HG02623 (cell line): ENCODE measurements around the gene TBATA.
"Not testable (repeated sequence)": the region's sequence is repeated elsewhere in the genome, so short reads cannot be mapped to it uniquely, and the experiment has no call there.

Experiments
- ATAC-seq: cut with Tn5 transposase; IDR thresholded peaks from one replicate; pipeline ENCODE4 v1.9.1; 2021; ENCODE audit warnings: moderate library complexity; ENCODE audit not compliant: unreplicated experiment

TBATA gene

DNA sequence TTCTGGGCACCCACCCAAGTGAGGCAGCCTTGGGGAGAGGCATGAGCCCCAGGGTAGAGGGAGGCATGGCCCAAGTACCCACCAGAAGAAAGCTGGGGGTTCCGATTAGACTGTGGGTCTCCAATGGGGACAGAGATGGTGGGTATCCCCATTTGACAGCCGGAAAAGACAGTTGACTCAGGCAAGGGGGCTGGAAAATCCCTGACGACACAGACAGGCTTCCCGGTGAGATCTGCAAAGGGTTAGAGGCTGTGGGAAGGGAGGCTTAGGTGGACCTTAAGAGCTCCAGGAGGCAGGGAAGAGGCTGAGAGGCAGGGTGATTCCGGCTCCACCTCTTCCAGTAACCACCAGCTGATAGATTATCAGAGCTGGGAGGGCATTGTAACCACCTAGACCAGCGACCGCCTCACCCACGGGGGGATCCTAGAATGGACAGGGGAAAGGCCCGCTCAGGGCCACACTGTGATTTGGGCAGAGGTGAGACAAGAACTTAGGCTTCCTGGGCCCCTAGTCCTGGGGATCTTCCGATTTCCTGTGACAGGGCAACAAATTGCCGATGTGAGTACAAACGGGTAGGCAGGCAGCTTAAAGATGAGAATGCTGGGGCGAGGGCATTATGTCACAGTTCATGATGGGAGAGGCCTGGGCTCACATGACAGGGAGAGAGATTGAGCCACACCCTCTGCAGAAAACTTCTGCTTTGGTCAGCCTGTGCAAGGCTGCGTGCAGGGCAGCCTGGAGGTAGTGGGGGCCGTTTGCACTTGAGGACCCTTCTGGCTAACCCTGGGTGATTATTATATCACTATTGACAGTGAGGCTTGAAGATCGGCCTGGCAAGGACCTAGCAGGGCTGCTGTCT, 5.4 kb downstream of the TBATA start:
- ATAC-seq, result no peak

DNA sequence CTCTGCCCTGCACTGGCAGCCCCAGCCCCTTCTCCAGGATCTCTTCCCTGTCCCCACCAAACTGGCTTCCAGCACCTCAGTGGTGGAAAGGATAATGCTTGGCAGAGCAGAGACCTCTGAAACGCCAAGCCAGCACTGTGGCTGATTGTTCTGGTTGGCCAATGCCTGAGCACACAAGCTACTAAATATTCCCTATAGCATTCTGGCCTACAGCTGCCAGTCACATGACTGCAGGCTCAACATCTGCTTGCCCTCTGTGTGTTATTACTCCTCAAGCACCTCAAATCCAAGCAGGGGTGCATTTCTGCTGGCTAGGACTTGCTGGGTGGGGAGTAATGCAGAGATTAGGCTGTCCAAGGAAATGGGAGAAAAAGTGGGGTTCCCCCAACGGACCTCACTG, 6.1 kb downstream of the TBATA start:
- ATAC-seq, result no peak

DNA sequence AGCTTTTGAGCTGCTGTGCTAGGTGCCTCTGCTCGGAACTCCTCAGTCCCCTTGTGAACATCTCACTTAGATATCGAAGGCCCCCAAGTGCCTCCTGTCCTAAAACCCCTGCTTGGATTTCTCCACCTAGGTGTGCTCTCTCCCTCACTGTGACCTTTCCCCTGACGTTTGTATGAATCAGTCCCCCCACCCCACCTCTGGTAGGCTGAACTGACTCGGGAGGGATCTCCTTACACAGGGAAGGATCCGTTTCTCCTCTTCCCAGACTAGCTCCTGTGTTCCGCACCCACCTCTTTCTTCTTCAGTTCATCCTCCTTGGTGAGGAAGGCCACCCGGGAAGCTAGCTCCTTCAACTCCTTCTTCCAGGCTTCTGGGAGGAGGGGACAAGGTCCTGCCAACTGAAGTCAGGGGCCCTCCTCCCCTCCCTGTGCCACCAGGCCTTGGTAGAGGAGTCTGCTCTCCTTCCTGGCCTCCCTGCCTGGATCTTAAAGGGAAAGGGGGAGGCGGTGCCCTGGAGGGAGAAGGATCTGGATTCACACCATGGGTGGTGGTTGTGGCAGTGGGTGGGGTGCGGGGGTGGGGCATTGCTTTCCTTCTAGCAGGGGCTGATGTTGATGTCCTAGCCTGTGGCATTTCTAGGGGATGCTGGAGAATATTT, 6.8 kb downstream of the TBATA start:
- ATAC-seq, result no peak

DNA sequence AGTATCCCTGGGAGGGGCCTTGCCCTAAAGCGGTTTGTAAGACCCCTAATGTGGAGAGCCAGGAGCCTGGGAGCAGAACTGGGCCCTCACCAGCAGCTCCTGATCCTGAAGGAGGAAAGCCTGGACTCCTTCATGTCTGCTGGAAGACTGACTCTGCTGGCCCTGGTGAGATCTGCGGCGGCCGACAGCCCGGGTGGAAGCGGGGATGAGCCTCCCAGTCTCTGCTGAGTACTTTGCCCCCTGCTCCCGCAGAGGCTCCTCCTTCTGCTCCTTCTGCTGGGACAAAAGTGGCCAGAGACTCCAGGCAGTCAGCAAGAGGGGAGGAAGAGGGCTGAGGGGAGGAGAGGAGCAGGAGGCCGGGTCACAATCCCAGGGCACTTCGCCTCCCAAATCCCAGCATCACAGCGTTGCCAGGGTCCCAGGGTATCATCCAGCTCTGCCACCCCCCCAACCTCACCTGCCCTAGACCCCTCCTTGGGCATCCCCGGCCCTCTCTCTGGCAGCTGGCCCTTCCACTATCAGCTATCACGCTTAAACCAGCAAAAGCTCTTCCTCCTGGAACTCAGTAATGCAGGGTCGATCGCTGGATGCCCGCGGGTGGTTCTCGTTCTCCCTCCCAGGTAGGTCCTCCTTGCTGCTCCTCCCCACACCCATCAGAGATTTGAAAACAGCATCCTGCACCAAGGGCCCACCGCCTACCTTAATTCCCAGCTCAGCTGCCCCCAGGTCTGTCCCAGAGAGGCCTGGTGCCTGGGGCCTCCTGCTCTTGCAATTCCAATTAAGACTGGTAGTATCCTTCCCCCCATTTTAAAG, 7.9 kb downstream of the TBATA start:
- ATAC-seq, result no peak

DNA sequence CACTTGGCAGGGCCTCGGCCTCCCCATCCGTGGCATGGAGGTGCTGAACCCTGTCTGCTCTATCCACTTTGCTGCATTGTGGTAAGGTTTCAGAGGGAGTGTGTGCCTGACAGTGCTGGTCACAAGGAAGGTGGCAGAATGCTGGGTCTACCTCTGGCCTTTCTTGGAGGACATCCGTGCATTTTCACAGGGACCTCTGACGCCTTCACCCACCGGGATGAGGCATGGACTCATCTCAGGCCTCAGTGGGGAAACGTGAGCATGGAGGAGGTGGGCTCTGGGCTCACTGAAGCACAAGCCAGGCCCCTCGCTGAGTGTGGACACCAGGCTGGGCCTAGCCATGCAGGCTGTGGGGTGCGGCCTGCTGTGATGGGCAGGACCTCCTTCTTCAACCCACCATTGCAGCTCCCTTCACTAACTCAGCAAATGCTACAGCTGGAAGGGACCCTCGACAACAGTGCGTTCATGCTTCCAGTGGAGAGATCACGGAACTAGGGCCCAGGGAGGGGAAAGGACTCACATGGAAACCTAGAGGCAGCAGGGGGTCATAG, 8.6 kb downstream of the TBATA start:
- ATAC-seq, result no peak

DNA sequence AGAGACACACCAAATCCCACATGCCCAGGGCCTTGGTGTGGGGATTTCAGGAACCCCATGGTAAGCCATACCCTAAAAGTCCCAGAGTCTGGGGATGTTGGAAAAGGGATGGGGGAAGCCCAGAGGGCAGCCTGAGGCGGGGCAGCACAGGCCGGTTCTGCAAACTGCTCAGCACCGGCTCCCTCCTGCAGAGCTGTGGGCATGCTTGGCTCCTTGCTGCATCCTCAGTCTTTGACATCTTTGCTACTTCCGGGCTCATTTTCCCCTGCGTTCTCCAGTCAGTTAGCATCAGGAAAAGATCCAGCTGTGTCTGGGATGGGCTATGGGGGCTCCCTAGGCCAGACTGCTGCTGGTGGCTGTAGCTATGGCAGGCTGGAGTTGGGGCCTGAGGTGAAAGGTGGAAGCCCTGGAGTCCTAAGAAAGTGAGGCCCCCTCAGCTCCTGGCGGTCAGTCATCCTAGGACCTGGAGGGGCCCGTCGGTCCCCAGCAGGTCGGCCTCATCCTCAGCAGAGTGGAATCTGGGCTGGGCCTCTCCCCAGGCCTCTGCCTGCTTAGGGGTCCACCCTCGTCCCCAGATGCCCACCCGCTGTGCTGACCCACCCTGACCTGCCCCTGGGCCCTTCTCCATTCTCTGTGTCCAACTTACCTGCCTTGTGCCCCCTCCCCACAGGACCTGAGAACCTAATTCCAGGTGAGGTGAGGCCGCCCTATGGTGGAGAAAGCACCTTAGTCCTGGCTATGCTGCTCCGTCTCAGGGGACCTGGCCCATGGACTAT, 9.3 kb downstream of the TBATA start:
- ATAC-seq, result no peak

DNA sequence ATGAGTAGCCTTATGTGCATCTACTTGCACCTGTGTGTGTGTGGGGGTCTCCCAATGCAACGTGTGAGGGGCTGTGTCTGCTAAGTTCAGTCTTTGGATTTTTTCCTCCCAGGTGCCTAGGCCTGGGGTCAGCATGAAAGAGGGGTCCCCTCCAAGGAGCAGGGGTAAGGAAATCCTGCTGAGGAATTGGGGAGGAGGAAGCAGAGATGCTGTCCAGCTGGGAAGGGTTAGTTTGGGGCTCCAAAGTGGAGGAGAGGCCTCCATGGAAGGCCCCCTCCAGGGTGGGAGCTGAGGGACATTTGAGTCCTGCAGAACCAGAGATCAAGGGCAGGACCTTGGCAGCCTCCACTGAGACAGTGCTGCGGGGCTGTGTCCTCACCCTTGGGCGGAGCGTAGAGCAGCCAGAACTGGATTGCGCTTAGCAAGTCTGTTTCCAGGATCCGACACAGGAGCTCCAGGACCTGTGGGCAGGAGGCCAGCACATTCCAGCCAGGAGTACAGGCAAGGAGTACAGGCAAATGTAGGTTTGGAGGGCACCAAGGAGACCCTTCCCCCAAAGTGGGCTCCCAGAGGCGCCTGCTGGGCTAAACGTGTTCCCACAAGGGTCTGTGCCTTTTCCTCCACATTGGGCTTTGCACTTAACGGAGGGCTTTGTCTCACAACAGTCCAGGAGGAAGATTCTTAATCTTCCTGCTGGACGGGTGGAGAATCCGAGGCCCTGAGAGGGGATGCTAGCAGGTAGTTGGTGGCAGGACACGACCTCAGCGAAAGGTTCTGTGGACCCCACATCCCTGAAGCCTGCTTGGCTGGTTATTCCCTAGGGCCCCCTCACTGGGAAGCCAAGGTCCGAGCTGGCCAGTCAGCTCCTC, 10.1 kb downstream of the TBATA start:
- no peak for ATAC-seq

DNA sequence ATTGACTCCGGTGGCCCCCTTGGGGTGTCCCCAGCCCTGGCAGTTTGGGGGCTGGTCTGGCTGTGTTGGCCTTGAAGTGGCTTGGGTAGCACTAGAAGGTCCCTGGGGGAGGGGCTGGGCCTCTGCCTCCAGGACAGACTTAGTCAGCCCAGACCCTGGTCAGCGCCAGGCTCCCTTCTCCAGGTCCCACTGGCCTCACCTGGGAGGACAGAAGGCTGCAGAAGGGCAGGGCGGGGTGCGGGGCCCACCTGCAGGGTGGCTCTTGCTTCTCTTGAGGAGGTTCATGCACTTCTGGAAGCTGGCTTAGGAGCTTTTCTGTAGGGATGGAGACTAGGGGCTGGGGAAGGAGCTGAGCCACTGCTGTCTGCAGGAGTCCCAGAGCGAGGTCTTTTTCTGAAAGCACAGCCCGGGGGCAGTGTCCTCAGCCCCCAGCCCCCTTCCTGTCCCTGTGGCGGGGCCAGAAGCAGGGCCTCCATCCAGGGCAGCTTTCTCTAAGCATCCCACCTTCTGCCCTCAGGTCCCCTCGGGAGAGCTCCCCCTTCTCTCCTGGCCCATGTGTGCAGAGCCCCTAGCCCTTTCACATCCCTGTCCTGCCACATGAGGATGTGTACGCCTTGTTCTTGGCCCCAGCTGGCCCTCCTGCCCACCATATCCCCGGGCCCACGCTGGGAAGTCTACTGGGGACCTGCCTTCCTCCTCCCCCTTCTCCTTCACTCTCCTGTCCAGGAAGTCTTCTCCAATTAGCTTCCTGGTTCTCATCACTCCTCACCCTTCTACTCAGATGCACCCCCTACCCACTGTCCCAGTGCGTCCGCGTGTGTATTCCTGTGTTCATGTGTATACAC, 11.0 kb downstream of the TBATA start:
- ATAC-seq, result no peak

DNA sequence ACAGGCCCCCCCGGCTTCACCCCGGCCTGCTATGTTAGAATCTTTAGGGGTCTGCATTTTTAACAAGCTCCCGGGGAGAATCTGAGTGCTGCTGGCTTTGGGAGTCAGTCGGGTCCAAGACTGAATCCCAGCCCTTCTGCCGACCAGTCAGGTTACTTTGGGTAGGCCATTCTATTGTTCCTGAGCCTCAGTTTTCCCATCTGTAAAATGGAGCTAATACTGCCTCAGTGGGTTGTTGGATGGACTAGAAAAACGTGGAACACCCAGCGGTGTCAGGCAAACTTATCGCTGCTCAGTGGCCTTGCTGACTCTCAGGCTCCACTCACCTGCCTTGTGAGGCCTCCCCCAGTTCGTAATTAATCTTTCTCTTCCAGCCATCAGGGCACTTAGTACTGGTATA, 11.7 kb downstream of the TBATA start:
- no peak for ATAC-seq

DNA sequence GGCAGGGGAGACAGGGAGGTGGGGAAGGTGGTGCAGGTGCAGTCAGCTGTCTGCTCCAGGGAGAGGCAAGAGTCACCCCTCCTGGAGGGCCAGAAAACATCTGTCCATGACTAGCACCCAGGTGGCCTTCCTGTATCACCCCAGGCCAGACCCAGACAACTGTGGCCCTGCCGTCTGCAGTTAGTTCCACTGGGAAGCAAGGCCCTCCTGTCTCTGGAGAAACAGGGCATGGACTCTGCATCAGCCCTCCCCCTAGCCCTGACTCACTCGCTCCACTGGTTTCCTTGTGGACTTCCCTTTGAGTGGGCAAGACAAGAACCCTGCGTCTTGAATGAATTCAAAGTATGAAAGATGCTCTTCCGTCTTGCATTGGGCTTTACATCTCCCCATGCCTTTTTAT, 12.6 kb downstream of the TBATA start:
- no peak for ATAC-seq

DNA sequence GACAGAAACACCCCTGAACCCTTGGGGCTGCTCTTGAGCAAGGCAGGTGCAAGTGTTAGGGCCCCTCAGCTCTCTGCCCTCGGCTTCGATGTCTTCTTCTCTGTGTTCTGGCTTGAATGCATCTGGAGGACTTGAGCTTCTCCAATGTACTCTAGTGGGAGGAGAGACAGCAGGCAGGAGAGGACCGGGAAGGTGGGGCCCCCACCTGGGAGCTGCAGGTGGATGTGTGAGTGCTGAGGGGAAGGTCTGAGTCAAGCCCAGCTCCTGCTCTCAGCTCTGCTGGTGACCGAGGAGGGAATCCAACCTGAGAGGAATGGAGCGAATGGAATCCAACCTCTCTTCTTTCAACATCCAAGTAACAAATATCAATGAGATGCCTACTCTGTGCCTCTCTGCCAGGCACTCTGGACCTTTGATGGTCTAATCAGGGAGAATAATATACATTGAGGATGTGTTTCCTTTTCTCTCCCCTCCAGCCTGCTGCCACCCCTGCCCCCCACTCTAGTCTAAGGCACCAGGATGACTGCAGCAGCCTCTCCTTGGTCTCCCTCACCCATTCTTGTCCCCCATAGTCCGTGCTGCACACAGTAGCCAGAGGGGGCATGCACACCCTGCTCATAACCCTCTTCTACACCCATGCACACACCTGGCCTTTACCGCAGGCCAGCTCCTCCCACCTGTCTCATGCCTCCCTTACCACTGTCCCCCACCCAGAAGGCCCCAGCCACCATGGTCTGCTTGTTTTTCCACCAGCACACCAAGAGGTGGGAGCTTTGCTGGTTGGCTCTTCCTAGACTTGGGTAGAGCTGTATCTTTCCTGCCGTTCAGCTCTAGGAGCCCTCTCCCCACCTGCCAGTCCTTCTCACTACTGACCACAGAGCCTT, 13.6 kb downstream of the TBATA start:
- no peak for ATAC-seq

DNA sequence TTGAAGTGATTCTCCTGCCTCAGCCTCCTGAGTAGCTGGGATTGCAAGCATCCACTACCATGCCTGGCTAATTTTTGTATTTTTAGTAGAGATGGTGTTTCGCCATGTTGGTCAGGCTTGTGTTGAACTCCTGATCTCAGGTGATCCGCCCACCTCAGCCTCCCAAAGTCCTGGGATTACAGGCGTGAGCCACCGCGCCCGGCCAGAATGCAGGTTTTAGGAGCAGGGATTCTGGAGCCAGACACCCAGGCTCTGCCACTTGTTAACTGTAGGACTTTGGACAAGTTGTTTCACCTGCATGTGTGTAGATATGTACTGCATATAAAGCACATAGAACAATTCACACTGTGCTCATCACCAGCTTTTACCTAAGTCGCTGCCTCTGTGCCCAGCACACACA, 14.7 kb downstream of the TBATA start:
- not testable (repeated sequence) for ATAC-seq

DNA sequence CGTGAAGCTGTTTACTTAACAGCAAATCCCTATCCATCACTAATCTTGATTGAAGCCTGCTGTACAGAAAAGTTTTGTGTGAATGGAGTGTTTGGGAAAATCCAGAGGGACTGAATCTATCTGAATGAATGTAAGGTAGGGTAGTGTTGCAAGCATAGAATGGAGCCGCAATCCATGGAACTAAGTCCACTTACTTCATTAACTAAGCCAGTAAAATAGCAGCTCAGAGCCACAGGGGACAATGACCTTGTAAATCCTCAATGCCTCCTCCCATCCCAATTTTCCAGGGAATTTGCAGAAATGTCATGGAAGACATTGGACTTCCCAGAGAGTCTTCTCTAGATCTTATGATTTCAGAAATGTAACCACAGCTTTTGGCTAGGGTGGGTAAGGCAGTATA, 15.2 kb downstream of the TBATA start:
- no peak for ATAC-seq

DNA sequence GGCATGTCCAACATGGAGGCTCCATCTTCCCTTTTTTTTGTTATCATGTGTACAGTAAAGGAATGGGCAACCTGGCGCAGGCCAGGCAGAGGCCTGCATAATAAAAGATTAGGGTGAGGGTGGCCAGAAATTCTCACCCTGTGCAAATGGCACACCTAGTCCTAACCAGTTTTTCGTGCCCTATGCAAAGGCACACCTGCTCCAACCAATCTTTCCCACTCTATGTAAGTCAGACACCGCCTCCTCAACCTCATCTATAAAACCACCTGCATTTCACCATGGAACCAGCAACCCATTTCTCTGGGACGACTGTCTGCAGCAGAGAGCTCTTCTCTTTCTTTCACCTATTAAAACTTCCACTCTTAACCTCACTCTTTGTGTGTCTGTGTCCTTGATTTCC, 16.1 kb downstream of the TBATA start:
- no peak for ATAC-seq

DNA sequence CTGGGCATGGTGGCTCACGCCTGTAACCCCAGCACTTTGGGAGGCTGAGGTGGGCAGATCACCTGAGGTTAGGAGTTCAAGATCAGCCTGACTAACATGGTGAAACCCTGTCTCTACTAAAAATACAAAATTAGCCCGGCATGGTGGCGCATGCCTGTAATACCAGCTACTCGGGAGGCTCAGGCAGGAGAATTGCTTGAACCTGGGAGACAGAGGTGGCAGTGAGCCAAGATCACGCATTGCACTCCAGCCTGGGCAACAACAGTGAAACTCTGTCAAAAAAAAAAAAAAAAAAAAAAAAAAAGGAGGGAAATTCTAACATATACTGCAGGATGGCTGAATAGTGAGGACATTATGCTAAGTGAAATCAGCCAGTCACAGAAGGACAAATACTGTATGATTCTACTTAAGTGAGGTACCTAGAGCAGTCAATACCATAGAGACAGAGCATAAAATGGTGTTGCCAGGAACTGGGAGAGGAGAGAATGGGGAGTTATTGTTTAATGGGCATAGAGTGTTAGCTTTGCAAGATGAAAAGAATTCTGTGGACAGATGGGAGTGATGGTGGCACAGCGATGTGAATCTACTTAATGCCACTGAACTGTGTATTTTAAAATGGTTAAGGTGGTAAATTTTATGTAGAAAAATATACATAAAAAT, 17.0 kb downstream of the TBATA start:
- not testable (repeated sequence) for ATAC-seq

DNA sequence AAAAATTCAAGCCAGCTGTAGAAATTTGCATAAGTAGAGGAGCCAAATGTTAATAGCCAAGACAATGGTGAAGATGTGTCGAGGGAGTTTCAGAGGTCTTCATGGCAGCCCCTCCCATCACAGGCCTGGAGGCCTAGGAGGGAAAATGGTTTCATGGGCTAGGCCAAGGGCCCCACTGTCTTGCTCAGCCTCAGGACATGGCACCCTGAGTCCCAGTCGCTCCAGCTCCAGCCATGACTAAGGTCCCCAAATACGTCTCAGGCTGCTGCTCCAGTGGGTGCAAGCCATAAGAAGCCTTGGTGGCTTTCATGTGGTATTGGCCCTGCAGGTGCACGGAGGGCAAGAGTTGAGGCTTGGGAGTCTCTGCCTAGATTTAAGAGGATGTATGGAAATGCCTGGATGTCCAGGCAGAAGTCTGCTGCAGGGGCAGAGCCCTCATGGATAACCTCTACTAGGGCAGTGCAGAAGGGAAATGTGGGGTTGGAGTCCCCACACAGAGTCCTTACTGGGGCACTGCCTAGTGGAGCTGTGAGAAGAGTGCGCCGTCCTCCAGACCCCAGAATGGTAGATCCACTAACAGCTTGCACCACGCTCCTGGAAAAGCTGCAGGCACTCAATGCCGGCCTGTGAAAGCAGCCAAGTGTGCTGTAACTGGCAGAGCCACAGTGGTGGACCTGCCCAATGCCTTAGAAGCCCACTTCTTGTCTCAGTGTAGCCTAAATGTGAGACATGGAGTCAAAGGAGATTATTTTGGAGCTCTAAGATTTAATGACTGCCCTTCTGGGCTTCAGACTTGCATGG, 19.2 kb downstream of the TBATA start:
- no peak for ATAC-seq
